ENCODE results near the gene C1orf115. TPM values are rescaled to one million over a fixed set of nuclear protein-coding genes. Genes with fewer than 3 reads are reported as not detected.

Gene C1orf115
- polyA plus RNA-seq, 3 donors: 0.47 to 3.1 (median 1.9) TPM

DNA sequence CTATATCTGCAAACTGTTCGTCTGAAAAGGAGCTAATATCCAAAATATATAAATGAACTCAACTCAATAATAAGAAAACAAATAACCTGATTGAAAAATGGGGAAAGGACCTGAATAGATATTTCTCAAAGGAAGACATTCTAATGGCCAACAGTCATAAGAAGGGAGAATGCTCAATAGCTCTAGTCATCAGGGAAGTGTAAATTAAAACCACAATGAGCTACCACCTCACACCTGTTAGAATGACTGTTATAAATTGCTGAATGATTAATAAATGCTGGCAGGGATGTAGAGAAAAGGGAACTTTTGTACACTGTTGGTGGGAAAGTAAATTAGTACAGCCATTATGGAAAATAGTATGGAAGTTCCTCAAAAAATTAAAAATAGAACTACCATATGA lies 21.2 kb upstream of the C1orf115 start:
- Mint-ChIP-seq H3K27ac (no peak overlapping the region), H3K4me1 (no peaks in the 10 kb centered on the region), H3K36me3 (no peaks in the 10 kb centered on the region), H3K4me3 (no peak overlapping the region), H3K9me3 (peaks cover 1 to 20% (median 11%) of the 10 kb centered on the region in 7 donors), H3K27me3 (ENCODE audit: low read depth in 3 of 3) (peaks cover 0 to 14% (median 2%) of the 10 kb centered on the region in 3 donors)
- no CpG with 5 or more reads among the region's 1 CpG for WGBS (ENCODE audit: insufficient coverage)
- Histone ChIP-seq H2AFZ (ENCODE audit: insufficient read depth, low read depth, low read length, poor library complexity, severe bottlenecking) (no peak overlapping the region), H3K9me3 (replicated peaks in 1 of 2; ENCODE audit: control insufficient read depth in 1 of 2, insufficient read depth in 1 of 2, low read length in 2 of 2) (peaks cover 0 to 3% of the 10 kb centered on the region in 2 donors), H3K9ac (ENCODE audit: insufficient read depth, low read length, poor library complexity, severe bottlenecking) (no peak overlapping the region), H3K36me3 (replicated peaks in 1 of 2; ENCODE audit: control insufficient read depth in 1 of 2, insufficient read depth in 2 of 2, low read length in 2 of 2) (no peaks in the 10 kb centered on the region), H3K27me3 (ENCODE audit: control insufficient read depth in 2 of 2, insufficient read depth in 2 of 2, low read length in 2 of 2) (peaks cover 0 to under 1% of the 10 kb centered on the region in 2 donors), H3K4me3 (replicated peaks in 1 of 3; ENCODE audit: low read depth in 2 of 3, low read length in 3 of 3) (no peak overlapping the region), H4K20me1 (ENCODE audit: insufficient read depth, low read length) (no peaks in the 10 kb centered on the region), H3K27ac (ENCODE audit: low read depth in 1 of 2, low read length in 2 of 2) (no peak overlapping the region), H3K4me2 (replicated peaks; ENCODE audit: extremely low read depth, low read length, poor library complexity, severe bottlenecking) (no peak overlapping the region), H3K79me2 (ENCODE audit: insufficient read depth, low read length) (no peaks in the 10 kb centered on the region), H3K4me1 (ENCODE audit: control insufficient read depth in 1 of 2, insufficient read depth in 2 of 2, low read length in 2 of 2) (no peaks in the 10 kb centered on the region)
- TF ChIP-seq, protein P1, sequence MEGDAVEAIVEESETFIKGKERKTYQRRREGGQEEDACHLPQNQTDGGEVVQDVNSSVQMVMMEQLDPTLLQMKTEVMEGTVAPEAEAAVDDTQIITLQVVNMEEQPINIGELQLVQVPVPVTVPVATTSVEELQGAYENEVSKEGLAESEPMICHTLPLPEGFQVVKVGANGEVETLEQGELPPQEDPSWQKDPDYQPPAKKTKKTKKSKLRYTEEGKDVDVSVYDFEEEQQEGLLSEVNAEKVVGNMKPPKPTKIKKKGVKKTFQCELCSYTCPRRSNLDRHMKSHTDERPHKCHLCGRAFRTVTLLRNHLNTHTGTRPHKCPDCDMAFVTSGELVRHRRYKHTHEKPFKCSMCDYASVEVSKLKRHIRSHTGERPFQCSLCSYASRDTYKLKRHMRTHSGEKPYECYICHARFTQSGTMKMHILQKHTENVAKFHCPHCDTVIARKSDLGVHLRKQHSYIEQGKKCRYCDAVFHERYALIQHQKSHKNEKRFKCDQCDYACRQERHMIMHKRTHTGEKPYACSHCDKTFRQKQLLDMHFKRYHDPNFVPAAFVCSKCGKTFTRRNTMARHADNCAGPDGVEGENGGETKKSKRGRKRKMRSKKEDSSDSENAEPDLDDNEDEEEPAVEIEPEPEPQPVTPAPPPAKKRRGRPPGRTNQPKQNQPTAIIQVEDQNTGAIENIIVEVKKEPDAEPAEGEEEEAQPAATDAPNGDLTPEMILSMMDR (IDR thresholded peaks at IDR 0.05): no peak
- intact Hi-C loops (cut with micrococcal nuclease): no loop called here
- DNase-seq: no peak

DNA sequence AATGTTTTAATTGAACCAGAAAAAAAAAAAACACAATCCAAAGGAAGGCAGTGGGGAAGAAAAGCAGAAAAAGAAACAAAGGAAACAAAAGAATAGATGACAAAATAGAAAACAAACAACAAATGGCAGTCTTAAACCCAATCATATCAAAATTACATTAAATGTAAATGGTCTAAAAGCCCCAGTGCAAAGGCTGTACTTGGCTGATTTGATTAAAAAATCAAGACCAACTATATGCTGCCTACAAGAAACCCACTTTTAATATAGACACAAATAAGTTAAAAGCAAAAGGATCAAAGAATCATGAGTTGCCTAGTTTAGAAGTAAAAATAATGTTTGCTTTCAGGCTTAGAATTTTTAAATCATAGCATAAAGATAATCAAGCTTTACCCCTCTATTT lies 19.8 kb upstream of the C1orf115 start:
- Histone ChIP-seq H3K9ac (ENCODE audit: insufficient read depth, low read length, poor library complexity, severe bottlenecking) (no peak overlapping the region), H3K4me2 (replicated peaks; ENCODE audit: extremely low read depth, low read length, poor library complexity, severe bottlenecking) (no peak overlapping the region), H3K79me2 (ENCODE audit: insufficient read depth, low read length) (no peaks in the 10 kb centered on the region), H3K9me3 (replicated peaks in 1 of 2; ENCODE audit: control insufficient read depth in 1 of 2, insufficient read depth in 1 of 2, low read length in 2 of 2) (peaks cover 0 to 3% of the 10 kb centered on the region in 2 donors), H3K27ac (ENCODE audit: low read depth in 1 of 2, low read length in 2 of 2) (no peak overlapping the region), H3K4me1 (ENCODE audit: control insufficient read depth in 1 of 2, insufficient read depth in 2 of 2, low read length in 2 of 2) (no peaks in the 10 kb centered on the region), H4K20me1 (ENCODE audit: insufficient read depth, low read length) (no peaks in the 10 kb centered on the region), H3K4me3 (replicated peaks in 1 of 3; ENCODE audit: low read depth in 2 of 3, low read length in 3 of 3) (no peak overlapping the region), H3K27me3 (ENCODE audit: control insufficient read depth in 2 of 2, insufficient read depth in 2 of 2, low read length in 2 of 2) (peaks cover 2 to 5% of the 10 kb centered on the region in 2 donors), H2AFZ (ENCODE audit: insufficient read depth, low read depth, low read length, poor library complexity, severe bottlenecking) (no peak overlapping the region), H3K36me3 (replicated peaks in 1 of 2; ENCODE audit: control insufficient read depth in 1 of 2, insufficient read depth in 2 of 2, low read length in 2 of 2) (no peaks in the 10 kb centered on the region)
- TF ChIP-seq, protein P1 (IDR thresholded peaks at IDR 0.05): no peak
- Mint-ChIP-seq H3K36me3 (no peaks in the 10 kb centered on the region), H3K9me3 (peaks cover 1 to 20% (median 11%) of the 10 kb centered on the region in 7 donors), H3K27ac (no peak overlapping the region), H3K4me1 (no peaks in the 10 kb centered on the region), H3K27me3 (ENCODE audit: low read depth in 3 of 3) (peaks cover 5 to 19% (median 5%) of the 10 kb centered on the region in 3 donors), H3K4me3 (no peak overlapping the region)
- intact Hi-C loops (cut with micrococcal nuclease): no loop called here
- no peak for DNase-seq

Measured in CD14-positive monocyte (primary cell).